Smooth muscle cell (in vitro differentiated cells): ENCODE data around the gene FBXO47. TPM values are rescaled to one million over a fixed set of nuclear protein-coding genes. Genes with fewer than 3 reads are reported as not detected.

Experiments used
- DNase-seq: peaks from one replicate; lab custom pipeline; 2025; ENCODE audit not compliant: unreplicated experiment; lab: John Stamatoyannopoulos, UW
- H2AFZ ChIP-seq: fragments of 200-600 bp; sonication (generic); 2 replicates; pipeline ENCODE4 v1.6.0; 2016; ENCODE audit warnings: antibody characterized with exemption, low read depth, mild to moderate bottlenecking
- H3F3A ChIP-seq: fragments of 200-600 bp; sonication (generic); 2 replicates; pipeline ENCODE4 v1.6.0; 2017; ENCODE audit warnings: antibody characterized with exemption, low read depth
- H3K27ac ChIP-seq: fragments of 200-600 bp; sonication (generic); 2 replicates; pipeline ENCODE4 v1.5.1; 2016; ENCODE audit warnings: low read depth, mild to moderate bottlenecking
- H3K27me3 ChIP-seq: fragments of 200-600 bp; sonication (generic); 2 replicates; pipeline ENCODE4 v1.6.1; 2016; ENCODE audit warnings: low read depth, mild to moderate bottlenecking
- H3K36me3 ChIP-seq: fragments of 200-600 bp; sonication (generic); 2 replicates; pipeline ENCODE4 v1.5.1; 2016; ENCODE audit warnings: low read depth
- H3K4me1 ChIP-seq: fragments of 200-600 bp; sonication (generic); 2 replicates; pipeline ENCODE4 v1.5.1; 2016; ENCODE audit warnings: low read depth
- H3K4me2 ChIP-seq: fragments of 200-600 bp; sonication (generic); 2 replicates; pipeline ENCODE4 v1.6.0; 2016; ENCODE audit warnings: mild to moderate bottlenecking
- H3K4me3 ChIP-seq: fragments of 200-600 bp; sonication (generic); 2 replicates; pipeline ENCODE4 v1.5.1; 2016; ENCODE audit warnings: mild to moderate bottlenecking
- H3K79me2 ChIP-seq: fragments of 200-600 bp; sonication (generic); 2 replicates; pipeline ENCODE4 v1.6.0; 2016; ENCODE audit warnings: low read depth, mild to moderate bottlenecking
- H3K9ac ChIP-seq: fragments of 200-600 bp; sonication (generic); 2 replicates; pipeline ENCODE4 v1.6.0; 2016; ENCODE audit warnings: low read depth
- H3K9me3 ChIP-seq: fragments of 200-600 bp; sonication (generic); replicated peaks from 2 replicates; pipeline ENCODE4 v1.5.1; 2016; ENCODE audit warnings: low read depth
- H4K20me1 ChIP-seq: fragments of 200-600 bp; sonication (generic); 2 replicates; pipeline ENCODE4 v1.6.0; 2016; ENCODE audit warnings: low read depth
- CTCF ChIP-seq: fragments of 200-600 bp; sonication (generic); IDR thresholded peaks from 2 replicates; pipeline ENCODE4 v1.5.1; 2017; ENCODE audit warnings: borderline replicate concordance, mild to moderate bottlenecking, antibody characterized with exemption; ENCODE audit not compliant: insufficient read depth, poor library complexity, severe bottlenecking
- WGBS: methylation state at CpG from one replicate; pipeline ENCODE4 v1.1.7; 2016; ENCODE audit warnings: low lambda C conversion rate; 5-methylcytosine and 5-hydroxymethylcytosine counted together
- polyA plus RNA-seq: library from polyadenylated mRNA; unstranded; fragments of >200 nt; fragmentation: Nextera tagmentation; extraction: Ambion mirVana; gene quantifications from 2 replicates; pipeline ENCODE4 v1.2.1, GENCODE V29; 2016
- total RNA-seq: library from RNA; depleted of rRNA; stranded (reverse); fragments of >200 nt; gene quantifications from 2 replicates; pipeline ENCODE4 v1.2.3, GENCODE V29; 2014

FBXO47 gene
- total and polyA plus RNA-seq, 2 experiments from 2014 or later: not detected

- Histone ChIP-seq H3K4me2 (no peak overlapping the region), H3K9me3 (no peaks in the 10 kb centered on the region), H3K79me2 (peaks cover 79% of the 10 kb centered on the region), H3K27me3 (no peaks in the 10 kb centered on the region), H3K36me3 (peaks cover 8% of the 10 kb centered on the region), H3K27ac (no peak overlapping the region), H3K9ac (no peak overlapping the region), H4K20me1 (peaks cover 99% of the 10 kb centered on the region), H3K4me1 (no peaks in the 10 kb centered on the region), H2AFZ (no peak overlapping the region), H3F3A (no peaks in the 10 kb centered on the region), H3K4me3 (no peak overlapping the region)
- WGBS: 84% methylated on average over 15 of the region's 15 CpGs
- no peak for DNase-seq
- no peak for TF ChIP-seq CTCF
These were observed 59.1 kb downstream of the FBXO47 start for GRCh38 chr17:38907930-38908675.

- Histone ChIP-seq H2AFZ (no peak overlapping the region), H3F3A (no peaks in the 10 kb centered on the region), H3K4me3 (no peak overlapping the region), H3K79me2 (peaks cover 88% of the 10 kb centered on the region), H3K9ac (no peak overlapping the region), H3K4me1 (no peaks in the 10 kb centered on the region), H3K9me3 (no peaks in the 10 kb centered on the region), H3K4me2 (no peak overlapping the region), H3K27ac (no peak overlapping the region), H3K27me3 (no peaks in the 10 kb centered on the region), H3K36me3 (peaks cover 8% of the 10 kb centered on the region), H4K20me1 (peaks cover 99% of the 10 kb centered on the region)
- WGBS: 84% methylated on average over 7 of the region's 7 CpGs
- no peak for TF ChIP-seq CTCF
- no peak for DNase-seq
These were observed 60.6 kb downstream of the FBXO47 start for GRCh38 chr17:38906460-38907228.

- peaks cover 8% of the 10 kb centered on the region for H3K36me3 ChIP-seq
These were observed 61.8 kb downstream of the FBXO47 start for GRCh38 chr17:38905375-38905774.

More at GRCh38 chr17:38905375-38905774, 61.8 kb downstream of the FBXO47 start:
- Histone ChIP-seq H3K4me1 (peaks cover 10% of the 10 kb centered on the region), H4K20me1 (peaks cover 100% of the 10 kb centered on the region), H3K9me3 (no peaks in the 10 kb centered on the region), H3K4me2 (no peak overlapping the region), H3F3A (no peaks in the 10 kb centered on the region), H3K27ac (no peak overlapping the region), H3K9ac (no peak overlapping the region), H3K79me2 (peaks cover 81% of the 10 kb centered on the region), H3K27me3 (no peaks in the 10 kb centered on the region), H2AFZ (no peak overlapping the region), H3K4me3 (no peak overlapping the region)
- no peak for TF ChIP-seq CTCF
- 98% methylated on average over 10 of the region's 10 CpGs for WGBS
- DNase-seq: no peak
